Activated CD8-positive, alpha-beta T cell treated with anti-CD3 and anti-CD28 coated beads for 36 hours (primary cell): Measurements from ENCODE around the gene WNT2. TPM values are rescaled to one million over a fixed set of nuclear protein-coding genes. Genes with fewer than 3 reads are reported as not detected.

Experiments
- ATAC-seq: fragments of 200-7000 bp; cut with Tn5 transposase; one replicate; pipeline ENCODE4 v1.10.0; 2021; ENCODE audit warnings: mild to moderate bottlenecking, moderate library complexity
- CTCF ChIA-PET: fragments of 350-600 bp; sonication (Branson Sonifier 250); formaldehyde crosslinking; loops from one replicate; lab custom pipeline; 2021; ENCODE audit warnings: antibody characterized with exemption; lab: Charles Lee
- POLR2A ChIA-PET: fragments of 350-600 bp; sonication (Branson Sonifier 250); formaldehyde crosslinking; loops from one replicate; lab custom pipeline; 2021; ENCODE audit warnings: antibody characterized with exemption; lab: Charles Lee
- DNase-seq: peaks from one replicate; pipeline ENCODE4 v3.0.0-alpha.2; 2020
- H3K27ac Mint-ChIP-seq: one replicate; pipeline ENCODE4 v1.8.0; 2021; ENCODE audit warnings: mild to moderate bottlenecking, mixed read lengths
- H3K27me3 Mint-ChIP-seq: one replicate; pipeline ENCODE4 v1.8.0; 2021; ENCODE audit warnings: mixed read lengths
- H3K36me3 Mint-ChIP-seq: one replicate; pipeline ENCODE4 v1.8.0; 2021; ENCODE audit warnings: low read depth, mixed read lengths
- H3K4me1 Mint-ChIP-seq: one replicate; pipeline ENCODE4 v1.8.0; 2021; ENCODE audit warnings: low read depth, mixed read lengths
- H3K4me3 Mint-ChIP-seq: one replicate; pipeline ENCODE4 v1.8.0; 2021; ENCODE audit warnings: mild to moderate bottlenecking, moderate library complexity, mixed read lengths
- H3K9me3 Mint-ChIP-seq: one replicate; pipeline ENCODE4 v1.8.0; 2021; ENCODE audit warnings: mixed read lengths
- CTCF ChIP-seq: fragments of 200-600 bp; IDR thresholded peaks from one replicate; pipeline ENCODE4 v1.8.0; 2022; ENCODE audit warnings: antibody characterized with exemption, mild to moderate bottlenecking
- intact Hi-C: fragments of 100-400 bp; cut with micrococcal nuclease; formaldehyde crosslinking; loops from one replicate; pipeline ENCODE4 v1.10.0; 2022
- total RNA-seq, 2 experiments: library from RNA; stranded (reverse); gene quantifications; one replicate each; pipeline ENCODE4 v1.2.3, GENCODE V29; 2021

The WNT2 gene
- total RNA-seq, 2 experiments from 2014 or later, result not detected

- ATAC-seq (no peak), DNase-seq (no peak)
- POLR2A ChIA-PET, result no interaction called here
- CTCF ChIA-PET, result interaction anchor here (1.0 kb wide), 1 partner anchor 25 kb away, joined by 3 read pairs; no protein-coding TSS in a partner anchor
- Mint-ChIP-seq H3K9me3 (no peaks in the 10 kb centered on the region), H3K27ac (no peak overlapping the region), H3K4me3 (no peak overlapping the region), H3K36me3 (peaks cover 4% of the 10 kb centered on the region), H3K27me3 (no peaks in the 10 kb centered on the region), H3K4me1 (no peaks in the 10 kb centered on the region)
- TF ChIP-seq CTCF, result no peak
- intact Hi-C loops, result no loop called here
Observed at GRCh38 chr7:117227091-117227490, 95.8 kb downstream of the WNT2 start.

GRCh38 chr7:117225536-117225935 is 97.3 kb downstream of the WNT2 start:
- no peaks in the 10 kb centered on the region for H3K27me3 Mint-ChIP-seq
- no peak for ATAC-seq
- intact Hi-C loops, result no loop called here
- no peak overlapping the region for H3K4me3 Mint-ChIP-seq
- peaks cover 4% of the 10 kb centered on the region for H3K36me3 Mint-ChIP-seq
- POLR2A ChIA-PET, result no interaction called here
- no peak for TF ChIP-seq CTCF
- no peaks in the 10 kb centered on the region for H3K4me1 Mint-ChIP-seq
- H3K27ac Mint-ChIP-seq, result no peak overlapping the region
- DNase-seq, result no peak
- no peaks in the 10 kb centered on the region for H3K9me3 Mint-ChIP-seq
- CTCF ChIA-PET, result no interaction called here

Other genes starting within 250 kb of the WNT2 start
- gene ASZ1, start 104.4 kb upstream of the WNT2 start, total RNA-seq, result not detected
- not detected for gene CFTR, start 157.0 kb upstream of the WNT2 start, total RNA-seq